HL-60 (cell line): Measurements from ENCODE around the gene FBXO33.

ENCODE experiments used
- POLR2AphosphoS5 ChIP-seq: IDR thresholded peaks from 2 replicates; pipeline ENCODE4 v1.6.1; 2012; ENCODE audit warnings: low read depth
- SPI1 ChIP-seq: IDR thresholded peaks from 2 replicates; pipeline ENCODE4 v1.6.1; 2012; ENCODE audit warnings: low read depth, mild to moderate bottlenecking, borderline replicate concordance
- TF ChIP-seq, protein P1 (sequence below): IDR thresholded peaks from one replicate; pipeline ENCODE4 v1.5.1; 2011; ENCODE audit warnings: low read length, control low read depth, inconsistent platforms; ENCODE audit not compliant: insufficient read depth

DNA sequence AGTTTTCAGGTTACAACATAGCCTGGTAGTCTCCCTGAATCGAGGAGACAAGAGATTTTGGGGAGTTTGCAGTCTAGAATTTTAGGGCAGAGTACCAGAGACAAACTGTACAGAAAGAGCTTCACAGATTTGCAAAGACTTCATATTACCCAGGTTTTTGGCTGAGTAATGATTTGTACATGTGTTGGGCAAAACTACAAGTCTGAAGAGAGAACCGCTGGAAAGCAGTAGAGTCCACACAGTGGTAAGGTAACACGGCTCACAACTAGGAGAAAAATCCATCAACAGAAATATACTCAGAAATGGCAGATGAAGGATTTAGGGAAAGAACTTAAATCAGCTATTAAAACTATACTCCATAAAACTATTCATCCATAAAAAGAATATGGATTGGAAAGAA lies 25.7 kb downstream of the FBXO33 start:
- TF ChIP-seq, protein P1, sequence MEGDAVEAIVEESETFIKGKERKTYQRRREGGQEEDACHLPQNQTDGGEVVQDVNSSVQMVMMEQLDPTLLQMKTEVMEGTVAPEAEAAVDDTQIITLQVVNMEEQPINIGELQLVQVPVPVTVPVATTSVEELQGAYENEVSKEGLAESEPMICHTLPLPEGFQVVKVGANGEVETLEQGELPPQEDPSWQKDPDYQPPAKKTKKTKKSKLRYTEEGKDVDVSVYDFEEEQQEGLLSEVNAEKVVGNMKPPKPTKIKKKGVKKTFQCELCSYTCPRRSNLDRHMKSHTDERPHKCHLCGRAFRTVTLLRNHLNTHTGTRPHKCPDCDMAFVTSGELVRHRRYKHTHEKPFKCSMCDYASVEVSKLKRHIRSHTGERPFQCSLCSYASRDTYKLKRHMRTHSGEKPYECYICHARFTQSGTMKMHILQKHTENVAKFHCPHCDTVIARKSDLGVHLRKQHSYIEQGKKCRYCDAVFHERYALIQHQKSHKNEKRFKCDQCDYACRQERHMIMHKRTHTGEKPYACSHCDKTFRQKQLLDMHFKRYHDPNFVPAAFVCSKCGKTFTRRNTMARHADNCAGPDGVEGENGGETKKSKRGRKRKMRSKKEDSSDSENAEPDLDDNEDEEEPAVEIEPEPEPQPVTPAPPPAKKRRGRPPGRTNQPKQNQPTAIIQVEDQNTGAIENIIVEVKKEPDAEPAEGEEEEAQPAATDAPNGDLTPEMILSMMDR = no peak
- TF ChIP-seq SPI1 (no peak), POLR2AphosphoS5 (no peak)
